NCI-H146 (cell line): ENCODE data around the gene KRTAP12-1.

Experiments used
- DNase-seq: peaks from one replicate; lab custom pipeline; 2025; lab: John Stamatoyannopoulos, UW

Gene KRTAP12-1

GRCh38 chr21:44681861-44682579, at the start of gene KRTAP12-1:
TSS of gene KRTAP12-1 (minus strand) at chr21:44682163. CDS start at chr21:44682123, 40 bp downstream.
- peak; percentile 91 for DNase-seq

- DNase-seq: no peak
Observed at GRCh38 chr21:44730951-44731579, 49.1 kb upstream of the KRTAP12-1 start.

- no peak for DNase-seq
Observed at GRCh38 chr21:44730028-44730395, 48.0 kb upstream of the KRTAP12-1 start.

GRCh38 chr21:44729336-44730027, 47.5 kb upstream of the KRTAP12-1 start:
- no peak for DNase-seq

- no peak for DNase-seq
Observed at GRCh38 chr21:44728716-44729115, 46.8 kb upstream of the KRTAP12-1 start.

- no peak for DNase-seq
Observed at GRCh38 chr21:44727757-44728156, 45.8 kb upstream of the KRTAP12-1 start.

GRCh38 chr21:44727321-44727720, 45.4 kb upstream of the KRTAP12-1 start:
- no peak for DNase-seq

GRCh38 chr21:44726826-44727225, 44.9 kb upstream of the KRTAP12-1 start:
- DNase-seq: no peak

GRCh38 chr21:44724926-44725325, 43.0 kb upstream of the KRTAP12-1 start:
- no peak for DNase-seq

- peak; percentile 43 for DNase-seq
Observed at GRCh38 chr21:44724196-44724595, 42.2 kb upstream of the KRTAP12-1 start.

GRCh38 chr21:44723177-44724131, 41.5 kb upstream of the KRTAP12-1 start:
- DNase-seq: peak; percentile 82

GRCh38 chr21:44722731-44723130, 40.8 kb upstream of the KRTAP12-1 start:
- DNase-seq: peak; percentile 65

- DNase-seq: no peak
Observed at GRCh38 chr21:44720170-44720569, 38.2 kb upstream of the KRTAP12-1 start.

GRCh38 chr21:44718571-44718970, 36.6 kb upstream of the KRTAP12-1 start:
- DNase-seq: no peak

- no peak for DNase-seq
Observed at GRCh38 chr21:44718093-44718492, 36.1 kb upstream of the KRTAP12-1 start.

GRCh38 chr21:44716984-44717383, 35.0 kb upstream of the KRTAP12-1 start:
- no peak for DNase-seq

GRCh38 chr21:44714905-44715304, 32.9 kb upstream of the KRTAP12-1 start:
- no peak for DNase-seq

- DNase-seq: no peak
Observed at GRCh38 chr21:44713846-44714245, 31.9 kb upstream of the KRTAP12-1 start.

GRCh38 chr21:44713130-44713529, 31.2 kb upstream of the KRTAP12-1 start:
- DNase-seq: no peak

- DNase-seq: no peak
Observed at GRCh38 chr21:44712203-44713028, 30.5 kb upstream of the KRTAP12-1 start.
